EL (cell line): ENCODE measurements around the gene TMIGD1.
"Not testable (repeated sequence)": the region's sequence is repeated elsewhere in the genome, so short reads cannot be mapped to it uniquely, and the experiment has no call there.

Experiments used
- DNase-seq: peaks from one replicate; pipeline ENCODE4 v3.0.0-alpha.2; 2016

The TMIGD1 gene

GRCh38 chr17:30357476-30357875, 23.6 kb upstream of the TMIGD1 start:
- DNase-seq, result no peak

DNA sequence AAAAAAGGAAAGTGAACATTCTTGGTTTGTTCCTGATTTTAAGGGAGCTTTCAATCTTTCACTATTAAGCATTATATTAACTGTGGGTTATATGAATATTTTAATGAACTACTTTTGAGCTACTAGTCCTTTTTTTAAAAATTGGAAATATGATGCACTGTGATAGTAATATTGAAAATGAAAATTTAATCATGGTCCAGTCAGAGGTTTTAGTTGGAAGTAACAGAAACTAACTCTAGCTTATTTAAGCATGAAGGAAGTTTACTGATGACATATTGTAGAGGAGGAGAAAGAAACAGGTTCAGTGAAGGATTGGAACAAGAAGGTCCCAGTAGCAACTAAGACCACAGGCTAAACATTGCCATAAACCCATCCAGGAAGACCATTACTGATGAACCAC, 20.8 kb upstream of the TMIGD1 start:
- DNase-seq, result no peak

DNA sequence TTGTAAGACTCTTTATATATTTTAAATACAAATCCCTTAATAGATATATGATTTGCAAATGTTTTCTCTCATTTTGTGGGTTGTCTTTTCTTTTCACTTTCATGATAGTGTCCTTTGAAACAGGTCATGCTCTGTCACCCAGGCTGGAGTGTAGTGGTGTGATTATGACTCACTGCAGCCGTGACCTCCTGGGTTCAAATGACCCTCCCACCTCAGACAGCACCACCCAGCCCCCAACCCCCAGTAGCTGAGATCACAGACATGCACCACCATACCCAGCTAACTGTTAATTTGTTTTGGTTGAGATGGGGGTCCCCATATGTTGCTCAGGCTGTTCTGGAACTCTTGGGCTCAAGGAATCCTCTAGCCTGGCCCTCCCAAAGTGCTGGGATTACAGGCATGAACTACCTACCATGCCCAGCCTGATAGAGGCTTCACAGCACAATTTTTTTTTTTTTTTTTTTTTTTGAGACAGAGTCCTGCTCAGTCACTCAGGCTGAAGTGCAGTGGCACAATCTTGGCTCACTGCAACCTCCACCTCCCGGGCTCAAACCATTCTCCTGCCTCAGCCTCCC, 18.5 kb upstream of the TMIGD1 start:
- DNase-seq, result no peak

DNA sequence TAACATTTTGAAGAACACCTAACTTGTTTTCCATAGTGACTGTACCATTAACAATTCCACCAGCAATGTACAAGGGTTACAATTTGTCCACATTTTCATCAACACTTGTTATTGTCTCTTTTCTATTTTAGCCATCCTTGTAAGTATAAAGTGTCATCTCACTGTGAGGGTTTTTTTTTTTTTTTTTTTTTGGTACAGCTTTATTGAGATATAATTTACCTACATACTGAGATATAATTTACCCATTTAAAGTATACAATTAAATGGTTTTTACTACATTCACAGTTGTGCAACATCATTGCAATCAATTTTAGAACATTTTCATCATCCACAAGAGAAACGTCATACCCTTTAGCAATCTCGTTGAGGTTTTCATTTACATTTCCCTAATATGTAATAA, 17.9 kb upstream of the TMIGD1 start:
- no peak for DNase-seq

DNA sequence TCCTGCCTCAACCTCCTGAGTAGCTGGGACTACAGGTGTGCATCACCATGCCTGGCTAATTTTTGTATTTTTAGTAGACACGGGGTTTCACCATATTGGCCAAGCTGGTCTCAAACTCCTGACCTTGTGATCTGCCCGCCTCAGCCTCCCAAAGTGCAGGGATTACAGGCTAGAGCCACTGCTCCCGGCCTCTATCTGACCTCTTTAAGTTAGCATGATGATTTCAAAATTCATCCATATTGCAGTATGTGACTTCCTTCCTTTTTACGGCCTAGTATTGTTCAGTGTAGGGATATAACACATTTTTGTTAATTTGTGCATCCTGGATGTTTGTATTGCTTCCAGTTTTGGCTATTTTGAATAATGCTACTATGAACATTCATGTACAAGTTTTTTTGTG, 17.4 kb upstream of the TMIGD1 start:
- not testable (repeated sequence) for DNase-seq

DNA sequence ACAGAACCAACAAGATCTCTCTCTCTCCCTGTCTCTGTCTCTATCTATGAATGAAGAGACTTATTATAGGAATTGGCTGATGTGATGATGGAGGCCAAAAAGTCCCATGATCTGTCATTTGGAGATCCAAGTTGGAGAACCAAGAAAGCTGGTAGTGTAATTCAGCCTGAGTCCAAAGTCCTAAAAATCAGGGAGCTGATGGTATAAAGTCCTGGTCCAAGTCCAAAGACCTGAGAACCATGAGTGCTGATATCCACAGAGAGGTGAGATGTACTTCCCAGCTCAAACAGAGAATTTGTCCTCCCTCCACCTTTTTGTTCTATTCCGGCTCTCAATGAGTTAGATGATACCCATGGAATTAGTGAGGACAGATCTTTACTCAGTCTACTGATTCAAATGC, 15.4 kb upstream of the TMIGD1 start:
- DNase-seq, result no peak

GRCh38 chr17:30347488-30347887, 13.6 kb upstream of the TMIGD1 start:
- no peak for DNase-seq

- no peak for DNase-seq
Observed at GRCh38 chr17:30346221-30346795, 12.5 kb upstream of the TMIGD1 start.

GRCh38 chr17:30345527-30346075, 11.7 kb upstream of the TMIGD1 start:
- DNase-seq, result peak; percentile 29

DNA sequence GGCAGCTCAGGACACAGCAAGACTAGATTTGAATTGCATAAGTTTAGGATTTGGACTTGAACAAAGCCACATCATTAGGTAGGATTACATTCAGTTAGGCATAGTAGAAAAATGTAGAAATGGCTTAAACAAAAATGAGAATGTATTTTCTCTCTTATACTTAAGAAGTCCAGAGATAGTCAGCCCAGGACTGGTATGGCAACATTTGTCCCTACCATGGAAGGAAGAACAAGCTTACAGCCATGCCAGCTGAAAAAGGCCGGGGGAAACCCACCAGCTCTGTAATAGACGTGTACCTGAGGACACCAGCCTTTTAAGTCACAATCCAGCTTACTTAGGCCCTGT, 11.2 kb upstream of the TMIGD1 start:
- no peak for DNase-seq

- no peak for DNase-seq
Observed at GRCh38 chr17:30344283-30345088, 10.6 kb upstream of the TMIGD1 start.

DNA sequence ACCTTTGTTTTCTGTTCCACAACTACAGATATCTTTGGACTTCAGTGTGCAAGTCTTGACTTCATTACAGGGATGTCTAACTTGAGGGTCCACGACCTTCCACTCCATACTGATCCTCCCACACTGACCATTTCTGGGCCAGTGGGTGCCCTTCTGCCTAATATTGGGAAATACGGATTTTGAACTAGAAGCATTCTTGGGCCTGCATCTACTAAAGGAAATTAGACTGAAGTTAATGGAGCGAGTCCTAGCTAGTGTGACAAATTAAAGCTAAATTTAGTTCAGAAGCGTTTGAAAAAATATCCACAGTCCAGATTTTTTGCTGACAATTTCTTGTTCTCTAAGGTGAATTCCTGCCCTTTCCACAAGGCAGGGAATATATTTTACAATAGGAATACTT, 9.9 kb upstream of the TMIGD1 start:
- no peak for DNase-seq

GRCh38 chr17:30343244-30343643, 9.4 kb upstream of the TMIGD1 start:
- not testable (repeated sequence) for DNase-seq

- no peak for DNase-seq
Observed at GRCh38 chr17:30341703-30342249, 7.9 kb upstream of the TMIGD1 start.

- DNase-seq, result no peak
Observed at GRCh38 chr17:30340801-30341356, 7.0 kb upstream of the TMIGD1 start.

DNA sequence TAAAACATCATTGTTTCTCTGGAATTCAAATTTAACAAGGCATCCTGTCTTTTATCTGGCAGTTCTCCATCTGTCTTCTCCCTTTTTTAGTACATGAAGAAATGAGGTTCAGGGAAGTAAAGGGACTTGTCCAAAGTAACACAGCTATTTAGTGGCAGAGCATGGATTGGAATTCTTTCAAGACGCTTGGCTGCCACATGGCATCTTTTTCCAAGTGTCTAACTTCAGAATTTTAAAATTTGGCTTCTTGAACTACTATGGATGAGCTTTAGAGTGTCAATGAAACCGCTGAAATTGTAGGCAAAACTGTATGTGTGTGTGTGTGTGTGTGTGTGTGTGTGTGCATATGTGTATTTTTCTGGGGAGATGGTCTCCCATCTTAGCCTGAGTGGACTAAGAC, 5.2 kb upstream of the TMIGD1 start:
- DNase-seq, result no peak

DNA sequence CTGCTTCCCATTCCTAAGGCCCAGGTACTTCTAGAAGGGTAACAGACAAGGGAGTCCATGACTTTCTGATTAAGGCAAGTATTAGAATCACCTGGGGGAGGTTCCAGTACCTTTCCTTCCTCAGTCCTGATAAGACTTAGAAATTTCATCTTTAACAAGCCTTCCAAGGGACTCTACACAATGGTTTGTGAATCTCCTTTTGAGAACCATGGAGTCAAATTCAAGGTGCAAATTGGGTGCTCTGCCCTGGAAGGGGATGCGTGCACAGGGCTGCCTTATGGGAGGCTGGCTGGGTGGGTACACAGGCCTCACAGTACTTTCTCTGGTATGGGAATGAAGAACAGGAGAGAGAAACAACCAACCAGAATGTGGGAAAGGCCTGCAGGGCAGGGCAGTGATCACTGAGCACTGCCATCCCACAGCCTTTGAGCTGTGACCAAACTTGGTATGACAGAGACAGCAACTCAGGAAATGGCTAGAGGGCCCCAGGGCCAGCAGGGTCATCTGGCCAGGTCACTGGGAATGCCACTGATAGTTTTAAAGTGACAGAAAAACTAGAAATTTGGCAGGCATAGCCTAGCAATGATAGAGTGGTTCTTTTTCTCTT, 3.6 kb upstream of the TMIGD1 start:
- DNase-seq, result no peak

DNA sequence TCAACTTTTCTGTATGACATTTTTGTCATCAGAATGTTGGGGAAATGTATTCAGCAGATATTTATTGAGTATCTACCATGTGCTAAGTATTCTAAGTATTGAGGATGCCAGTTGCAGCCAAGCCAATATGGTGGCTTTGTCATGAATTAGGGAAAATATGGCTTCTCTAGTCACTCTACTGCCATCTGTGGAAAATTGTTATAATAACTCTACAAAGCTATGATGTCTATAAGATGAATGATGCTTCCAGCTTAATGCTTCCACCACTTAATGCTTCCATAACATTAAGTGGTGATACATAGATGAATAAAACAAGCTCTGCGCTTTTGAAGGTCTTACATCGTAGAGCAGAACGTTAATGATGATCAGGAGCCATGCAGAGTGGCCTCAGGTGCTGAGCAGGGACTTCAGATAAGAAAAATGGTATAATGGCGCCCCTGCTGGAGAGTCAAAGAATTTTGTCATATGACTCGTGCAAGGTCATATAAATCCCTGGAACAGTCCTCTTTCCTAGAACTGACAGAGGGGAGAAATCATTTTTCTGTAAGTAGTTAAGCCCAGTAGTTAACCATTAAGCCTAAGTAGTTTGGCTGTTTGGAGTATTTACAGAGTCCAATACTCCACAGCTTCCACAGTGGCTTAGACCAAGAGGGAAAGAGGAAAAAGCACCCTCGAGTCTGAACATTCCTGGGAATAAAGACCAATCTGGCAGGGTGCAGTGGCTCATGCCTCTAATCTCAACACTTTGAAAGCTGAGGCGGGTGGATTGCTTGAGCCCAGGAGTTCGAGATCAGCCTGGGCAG, 2.7 kb upstream of the TMIGD1 start:
- peak; percentile 66 for DNase-seq

GRCh38 chr17:30334421-30334820, 564 bp upstream of the TMIGD1 start:
- DNase-seq, result no peak

- peak; percentile 73 for DNase-seq
Observed at GRCh38 chr17:30332057-30332542, 1.8 kb downstream of the TMIGD1 start.

- no peak for DNase-seq
Observed at GRCh38 chr17:30326809-30327208, 7.0 kb downstream of the TMIGD1 start.

GRCh38 chr17:30324723-30325122, 9.1 kb downstream of the TMIGD1 start:
- DNase-seq, result no peak
